A549 (cell line): ENCODE data around the gene GPR160.

ENCODE experiments used
- FOSL2 ChIP-seq, 2 experiments: fragments of 450-650 bp in 1 of 2; fragments of >200 bp in 1 of 2; sonication (Bioruptor Twin) in 1 of 2; formaldehyde crosslinking; IDR thresholded peaks; 2 replicates each; pipeline versions ENCODE4 v1.5.0 to v1.6.1; 2016 to 2020; ENCODE audit warnings: mild to moderate bottlenecking in 1 of 2, moderate library complexity in 1 of 2
- JUN ChIP-seq, 2 experiments: fragments of >200 bp; sonication (Bioruptor Twin); formaldehyde crosslinking; IDR thresholded peaks; 2 replicates in 1 of 2; 3 replicates in 1 of 2; pipeline ENCODE4 v1.6.1; 2016 to 2017
- KDM1A ChIP-seq: fragments of 200-600 bp; sonication (generic); IDR thresholded peaks from 2 replicates; pipeline ENCODE4 v1.6.1; 2016; ENCODE audit warnings: low read depth, mild to moderate bottlenecking
- KDM5A ChIP-seq: fragments of 200-600 bp; sonication (generic); IDR thresholded peaks from 2 replicates; pipeline ENCODE4 v1.6.1; 2016; ENCODE audit warnings: antibody characterized with exemption, mild to moderate bottlenecking
- MAFK ChIP-seq: fragments of 450-650 bp; IDR thresholded peaks from 2 replicates; pipeline ENCODE4 v1.6.1; 2014; ENCODE audit not compliant: partially characterized antibody
- POLR2A ChIP-seq: IDR thresholded peaks from 2 replicates; pipeline ENCODE4 v1.6.1; 2012; ENCODE audit warnings: mild to moderate bottlenecking, low read length
- RAD21 ChIP-seq, 2 experiments: fragments of >200 bp in 1 of 2; sonication (Bioruptor Twin) in 1 of 2; formaldehyde crosslinking in 1 of 2; IDR thresholded peaks in 1 of 2; conservative IDR thresholded peaks in 1 of 2; 2 replicates in 1 of 2; 3 replicates in 1 of 2; pipeline ENCODE4 v1.6.1; 2012 to 2018; ENCODE audit warnings: inconsistent platforms in 1 of 2
- RARB ChIP-seq: fragments of 250-450 bp; sonication (Bioruptor Pico); IDR thresholded peaks from 2 replicates; pipeline ENCODE4 v1.8.0; 2021; ENCODE audit warnings: mild to moderate bottlenecking, moderate library complexity
- RFX5 ChIP-seq: fragments of 450-650 bp; IDR thresholded peaks from 2 replicates; pipeline ENCODE4 v1.7.1; 2014; ENCODE audit warnings: antibody characterized with exemption, mild to moderate bottlenecking, moderate library complexity
- RNF2 ChIP-seq: fragments of 200-600 bp; sonication (generic); IDR thresholded peaks from 2 replicates; pipeline ENCODE4 v1.6.1; 2016; ENCODE audit warnings: low read depth, mild to moderate bottlenecking, antibody characterized with exemption, moderate library complexity, borderline replicate concordance
- SMC3 ChIP-seq: fragments of >200 bp; sonication (Bioruptor Twin); formaldehyde crosslinking; IDR thresholded peaks from 3 replicates; pipeline ENCODE4 v1.6.1; 2018; ENCODE audit warnings: inconsistent platforms
- ZC3H11A ChIP-seq: fragments of 450-650 bp; IDR thresholded peaks from 2 replicates; pipeline ENCODE4 v1.6.1; 2014; ENCODE audit warnings: antibody characterized with exemption, mild to moderate bottlenecking
- TF ChIP-seq, protein P1 (sequence below): fragments of >200 bp; sonication (Bioruptor Twin); formaldehyde crosslinking; IDR thresholded peaks from 3 replicates; pipeline ENCODE4 v1.5.1; 2016

DNA sequence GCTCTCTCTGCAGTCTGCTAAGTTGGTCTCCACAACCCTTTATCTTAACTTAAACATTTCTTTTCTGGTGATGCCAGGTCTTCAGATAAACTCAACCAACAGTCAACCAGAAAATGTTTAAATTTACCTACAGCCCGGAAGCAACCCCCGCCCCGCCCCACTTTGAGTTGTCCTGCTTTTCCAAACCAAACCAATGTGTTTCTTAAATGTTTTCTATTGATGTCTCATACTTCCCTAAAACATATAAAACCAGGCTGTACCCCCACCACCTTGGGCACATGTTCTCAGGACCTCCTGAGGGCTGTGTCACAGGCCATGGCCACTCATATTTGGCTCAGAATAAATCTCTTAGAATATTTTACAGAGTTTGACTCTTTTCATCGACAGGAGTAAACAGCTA, 13.2 kb upstream of the GPR160 start:
- TF ChIP-seq, protein P1, sequence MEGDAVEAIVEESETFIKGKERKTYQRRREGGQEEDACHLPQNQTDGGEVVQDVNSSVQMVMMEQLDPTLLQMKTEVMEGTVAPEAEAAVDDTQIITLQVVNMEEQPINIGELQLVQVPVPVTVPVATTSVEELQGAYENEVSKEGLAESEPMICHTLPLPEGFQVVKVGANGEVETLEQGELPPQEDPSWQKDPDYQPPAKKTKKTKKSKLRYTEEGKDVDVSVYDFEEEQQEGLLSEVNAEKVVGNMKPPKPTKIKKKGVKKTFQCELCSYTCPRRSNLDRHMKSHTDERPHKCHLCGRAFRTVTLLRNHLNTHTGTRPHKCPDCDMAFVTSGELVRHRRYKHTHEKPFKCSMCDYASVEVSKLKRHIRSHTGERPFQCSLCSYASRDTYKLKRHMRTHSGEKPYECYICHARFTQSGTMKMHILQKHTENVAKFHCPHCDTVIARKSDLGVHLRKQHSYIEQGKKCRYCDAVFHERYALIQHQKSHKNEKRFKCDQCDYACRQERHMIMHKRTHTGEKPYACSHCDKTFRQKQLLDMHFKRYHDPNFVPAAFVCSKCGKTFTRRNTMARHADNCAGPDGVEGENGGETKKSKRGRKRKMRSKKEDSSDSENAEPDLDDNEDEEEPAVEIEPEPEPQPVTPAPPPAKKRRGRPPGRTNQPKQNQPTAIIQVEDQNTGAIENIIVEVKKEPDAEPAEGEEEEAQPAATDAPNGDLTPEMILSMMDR = no peak
- TF ChIP-seq SMC3 = no peak
- no peak for TF ChIP-seq JUN (IDR thresholded peaks at IDR 0.05)
- TF ChIP-seq KDM1A = no peak
- TF ChIP-seq POLR2A = no peak
- no peak for TF ChIP-seq FOSL2 (IDR thresholded peaks at IDR 0.05)
- no peak for TF ChIP-seq FOSL2 (CRISPR knock-in tag; IDR thresholded peaks at IDR 0.05)
- TF ChIP-seq RARB (CRISPR knock-in tag) = no peak
- no peak for TF ChIP-seq KDM5A
- TF ChIP-seq ZC3H11A = no peak
- TF ChIP-seq MAFK = no peak
- no peak for TF ChIP-seq RAD21 (conservative IDR thresholded peaks at IDR 0.05 in 1 of 2, IDR thresholded peaks at IDR 0.05 in 1 of 2)
- TF ChIP-seq RNF2 = no peak
- TF ChIP-seq RFX5 = no peak
